ENCODE results near the gene SEC14L6.

DNA sequence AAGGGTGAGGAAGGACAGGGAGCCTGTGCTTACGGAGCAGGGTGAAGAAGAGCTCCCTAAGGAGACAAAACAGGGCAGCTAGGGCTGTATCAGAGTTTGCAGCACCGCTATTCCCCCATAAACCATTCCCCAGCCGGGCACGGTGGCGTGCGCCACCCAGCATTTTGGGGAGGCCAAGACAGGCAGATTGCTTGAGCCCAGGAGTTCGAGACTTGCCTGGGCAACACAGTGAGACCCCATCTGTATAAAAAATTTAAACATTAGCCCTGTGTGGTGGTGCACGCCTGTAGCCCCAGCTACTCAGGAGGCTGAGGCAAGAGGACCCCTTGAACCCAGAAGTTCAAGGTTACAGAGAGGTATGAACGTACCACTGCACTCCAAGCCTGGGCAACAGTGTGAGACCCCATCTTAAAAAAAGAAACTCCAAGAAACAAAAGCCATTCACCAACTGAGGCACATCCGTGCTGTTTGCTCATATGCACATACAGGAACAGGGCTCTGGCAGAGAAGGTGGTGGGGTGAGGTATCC lies 23.2 kb upstream of the SEC14L6 start:
- TF ChIP-seq POLR2A (IDR thresholded peaks at IDR 0.05; ENCODE audit: extremely low read depth, insufficient read length) (no peak), MYC (IDR thresholded peaks at IDR 0.05; ENCODE audit: low read depth, low read length) (no peak)
- TF ChIP-seq, protein P1, sequence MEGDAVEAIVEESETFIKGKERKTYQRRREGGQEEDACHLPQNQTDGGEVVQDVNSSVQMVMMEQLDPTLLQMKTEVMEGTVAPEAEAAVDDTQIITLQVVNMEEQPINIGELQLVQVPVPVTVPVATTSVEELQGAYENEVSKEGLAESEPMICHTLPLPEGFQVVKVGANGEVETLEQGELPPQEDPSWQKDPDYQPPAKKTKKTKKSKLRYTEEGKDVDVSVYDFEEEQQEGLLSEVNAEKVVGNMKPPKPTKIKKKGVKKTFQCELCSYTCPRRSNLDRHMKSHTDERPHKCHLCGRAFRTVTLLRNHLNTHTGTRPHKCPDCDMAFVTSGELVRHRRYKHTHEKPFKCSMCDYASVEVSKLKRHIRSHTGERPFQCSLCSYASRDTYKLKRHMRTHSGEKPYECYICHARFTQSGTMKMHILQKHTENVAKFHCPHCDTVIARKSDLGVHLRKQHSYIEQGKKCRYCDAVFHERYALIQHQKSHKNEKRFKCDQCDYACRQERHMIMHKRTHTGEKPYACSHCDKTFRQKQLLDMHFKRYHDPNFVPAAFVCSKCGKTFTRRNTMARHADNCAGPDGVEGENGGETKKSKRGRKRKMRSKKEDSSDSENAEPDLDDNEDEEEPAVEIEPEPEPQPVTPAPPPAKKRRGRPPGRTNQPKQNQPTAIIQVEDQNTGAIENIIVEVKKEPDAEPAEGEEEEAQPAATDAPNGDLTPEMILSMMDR (IDR thresholded peaks at IDR 0.05; ENCODE audit: low read depth, low read length) = no peak
- TF ChIP-seq, protein P2, sequence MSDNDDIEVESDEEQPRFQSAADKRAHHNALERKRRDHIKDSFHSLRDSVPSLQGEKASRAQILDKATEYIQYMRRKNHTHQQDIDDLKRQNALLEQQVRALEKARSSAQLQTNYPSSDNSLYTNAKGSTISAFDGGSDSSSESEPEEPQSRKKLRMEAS (IDR thresholded peaks at IDR 0.05; ENCODE audit: low read depth, low read length) = no peak

All from NB4 (cell line).